GM23338 (cell line): Measurements from ENCODE around the gene CDC25B. TPM values are rescaled to one million over a fixed set of nuclear protein-coding genes. Genes with fewer than 3 reads are reported as not detected.

Experiments used
- ATAC-seq: fragments of 200-7000 bp; cut with Tn5 transposase; 3 replicates; pipeline ENCODE4 v1.9.1; 2020
- DNase-seq: peaks from one replicate; pipeline ENCODE4 v3.0.0-alpha.2; 2015; ENCODE audit warnings: low spot score
- H2AFZ ChIP-seq: fragments of 200-600 bp; sonication (generic); 2 replicates; pipeline ENCODE4 v1.8.0; 2016; ENCODE audit warnings: antibody characterized with exemption, mild to moderate bottlenecking, moderate library complexity
- H3F3A ChIP-seq: fragments of 200-600 bp; sonication (generic); replicated peaks from 2 replicates; pipeline ENCODE4 v1.8.0; 2017; ENCODE audit warnings: antibody characterized with exemption, mixed run types, low read depth
- H3K27ac ChIP-seq: fragments of 200-600 bp; sonication (generic); 2 replicates; pipeline ENCODE4 v1.6.1; 2016; ENCODE audit warnings: low read depth
- H3K27me3 ChIP-seq: fragments of 200-600 bp; sonication (generic); 2 replicates; pipeline ENCODE4 v1.8.0; 2016; ENCODE audit warnings: mild to moderate bottlenecking, mixed run types, moderate library complexity; ENCODE audit not compliant: insufficient read depth
- H3K36me3 ChIP-seq: fragments of 200-600 bp; sonication (generic); 2 replicates; pipeline ENCODE4 v1.8.0; 2016; ENCODE audit warnings: mild to moderate bottlenecking; ENCODE audit not compliant: insufficient read depth
- H3K4me1 ChIP-seq: fragments of 200-600 bp; sonication (generic); 2 replicates; pipeline ENCODE4 v1.8.0; 2016; ENCODE audit warnings: mild to moderate bottlenecking, moderate library complexity; ENCODE audit not compliant: insufficient read depth
- H3K4me2 ChIP-seq: fragments of 200-600 bp; sonication (generic); 2 replicates; pipeline ENCODE4 v1.7.1; 2017; ENCODE audit warnings: mixed run types
- H3K4me3 ChIP-seq: fragments of 200-600 bp; sonication (generic); 2 replicates; pipeline ENCODE4 v1.6.1; 2016; ENCODE audit warnings: mixed run types
- H3K79me2 ChIP-seq: fragments of 200-600 bp; sonication (generic); replicated peaks from 2 replicates; pipeline ENCODE4 v1.8.0; 2017; ENCODE audit warnings: mild to moderate bottlenecking; ENCODE audit not compliant: insufficient read depth
- H3K9me2 ChIP-seq: fragments of 200-600 bp; sonication (generic); 2 replicates; pipeline ENCODE4 v1.8.0; 2017; ENCODE audit not compliant: insufficient read depth
- H4K20me1 ChIP-seq: fragments of 200-600 bp; sonication (generic); replicated peaks from 2 replicates; pipeline ENCODE4 v1.8.0; 2017; ENCODE audit warnings: mild to moderate bottlenecking; ENCODE audit not compliant: insufficient read depth
- H3K27ac Mint-ChIP-seq: 2 replicates; pipeline ENCODE4 v1.8.0; 2020; ENCODE audit warnings: inconsistent platforms, mild to moderate bottlenecking, moderate library complexity, mixed read lengths
- H3K27me3 Mint-ChIP-seq: 3 replicates; pipeline ENCODE4 v1.8.0; 2022; ENCODE audit warnings: low read depth, mild to moderate bottlenecking, moderate library complexity, mixed read lengths, inconsistent platforms; ENCODE audit not compliant: insufficient read depth, poor library complexity
- H3K36me3 Mint-ChIP-seq: 3 replicates; pipeline ENCODE4 v1.8.0; 2021; ENCODE audit warnings: low read depth, mild to moderate bottlenecking, inconsistent platforms, moderate library complexity, mixed read lengths
- H3K4me1 Mint-ChIP-seq: 3 replicates; pipeline ENCODE4 v1.8.0; 2020; ENCODE audit warnings: mild to moderate bottlenecking, inconsistent platforms, mixed read lengths
- H3K4me3 Mint-ChIP-seq: 3 replicates; pipeline ENCODE4 v1.8.0; 2021; ENCODE audit warnings: moderate library complexity, mild to moderate bottlenecking, inconsistent platforms, mixed read lengths
- H3K9me3 Mint-ChIP-seq: 3 replicates; pipeline ENCODE4 v1.8.0; 2020; ENCODE audit warnings: moderate library complexity, mild to moderate bottlenecking, inconsistent platforms, mixed read lengths
- ETS1 ChIP-seq: IDR thresholded peaks from 2 replicates; pipeline ENCODE4 v1.6.1; 2016; ENCODE audit warnings: antibody characterized with exemption
- EZH2 ChIP-seq: fragments of 200-600 bp; sonication (generic); IDR thresholded peaks from one replicate; pipeline ENCODE4 v1.8.0; 2017; ENCODE audit warnings: antibody characterized with exemption, mild to moderate bottlenecking, low read depth; ENCODE audit not compliant: unreplicated experiment
- NANOG ChIP-seq: IDR thresholded peaks from 2 replicates; pipeline ENCODE4 v1.6.1; 2016; ENCODE audit warnings: antibody characterized with exemption, borderline replicate concordance
- POLR2AphosphoS5 ChIP-seq: IDR thresholded peaks from 2 replicates; pipeline ENCODE4 v1.6.1; 2016; ENCODE audit warnings: antibody characterized with exemption, low read depth
- REST ChIP-seq: IDR thresholded peaks from one replicate; pipeline ENCODE4 v1.6.1; 2018; ENCODE audit warnings: antibody characterized with exemption; ENCODE audit not compliant: unreplicated experiment
- STAT1 ChIP-seq: IDR thresholded peaks from one replicate; pipeline ENCODE4 v1.6.1; 2016; ENCODE audit warnings: antibody characterized with exemption; ENCODE audit not compliant: unreplicated experiment
- ZNF114 ChIP-seq: fragments of 250-450 bp; sonication (Bioruptor Pico); IDR thresholded peaks from 2 replicates; pipeline ENCODE4 v1.5.0; 2020; ENCODE audit warnings: mild to moderate bottlenecking, moderate library complexity
- ZNF331 ChIP-seq: fragments of 250-450 bp; sonication (Bioruptor Pico); IDR thresholded peaks from 2 replicates; pipeline ENCODE4 v1.5.0; 2020; ENCODE audit warnings: low read depth, mild to moderate bottlenecking, moderate library complexity
- polyA plus RNA-seq: library from polyadenylated mRNA; unstranded; fragments of >200 nt; fragmentation: Nextera tagmentation; extraction: Ambion mirVana; gene quantifications from 2 replicates; pipeline ENCODE4 v1.2.1, GENCODE V29; 2016
- total RNA-seq: library from RNA; depleted of rRNA; stranded (reverse); fragments of >200 nt; shearing (Covaris generic); gene quantifications from 2 replicates; pipeline ENCODE4 v1.2.3, GENCODE V29; 2014
- TF ChIP-seq, protein P1 (sequence below): fragments of 250-450 bp; sonication (Bioruptor Pico); IDR thresholded peaks from 2 replicates; pipeline ENCODE4 v1.5.0; 2020; ENCODE audit warnings: mild to moderate bottlenecking, moderate library complexity
- TF ChIP-seq, protein P2 (sequence below), 2 experiments: fragments of 200-600 bp in 1 of 2; sonication (generic) in 1 of 2; conservative IDR thresholded peaks; 2 replicates each; pipeline versions ENCODE4 v1.5.1 to v1.6.1; 2016 to 2017; ENCODE audit warnings: antibody characterized with exemption in 2 of 2, low read depth in 2 of 2, mild to moderate bottlenecking in 2 of 2, moderate library complexity in 1 of 2

CDC25B gene
- total and polyA plus RNA-seq, 2 experiments from 2014 or later = 10.5 to 33.0 TPM

DNA sequence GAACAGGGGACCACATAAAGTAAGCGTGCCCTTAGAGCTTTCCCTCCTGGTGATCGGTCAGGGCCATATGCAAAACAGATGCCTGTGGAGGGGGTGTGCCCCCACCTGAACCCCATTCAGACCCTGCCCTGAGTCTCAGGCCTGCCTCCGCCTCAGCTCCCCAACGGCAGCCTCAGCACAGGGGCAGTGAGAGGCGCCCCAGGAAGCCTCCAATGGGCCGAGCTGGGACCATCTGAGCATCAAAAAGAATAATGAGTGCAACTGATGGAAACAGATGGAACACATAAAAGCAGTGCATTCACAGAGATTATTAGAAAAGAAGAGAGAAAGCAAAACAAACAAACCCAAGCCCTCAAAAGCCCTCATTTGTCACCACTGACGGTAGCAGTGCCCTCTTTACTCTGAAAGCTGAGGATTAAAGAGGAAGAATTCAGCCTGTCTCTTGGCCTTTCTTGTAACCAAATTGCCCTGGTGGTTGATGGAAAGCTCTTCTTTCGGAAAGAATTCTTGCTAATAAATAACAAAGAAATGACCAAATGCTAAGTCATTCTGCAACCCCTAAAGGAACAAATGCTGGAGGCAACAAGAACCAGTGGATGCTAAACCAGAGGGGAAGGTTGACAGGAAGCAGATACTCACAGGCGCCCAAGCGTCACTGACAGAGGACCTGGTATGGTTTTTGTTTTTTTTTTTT is 35.3 kb upstream of the CDC25B start (continued):
- TF ChIP-seq, protein P1, sequence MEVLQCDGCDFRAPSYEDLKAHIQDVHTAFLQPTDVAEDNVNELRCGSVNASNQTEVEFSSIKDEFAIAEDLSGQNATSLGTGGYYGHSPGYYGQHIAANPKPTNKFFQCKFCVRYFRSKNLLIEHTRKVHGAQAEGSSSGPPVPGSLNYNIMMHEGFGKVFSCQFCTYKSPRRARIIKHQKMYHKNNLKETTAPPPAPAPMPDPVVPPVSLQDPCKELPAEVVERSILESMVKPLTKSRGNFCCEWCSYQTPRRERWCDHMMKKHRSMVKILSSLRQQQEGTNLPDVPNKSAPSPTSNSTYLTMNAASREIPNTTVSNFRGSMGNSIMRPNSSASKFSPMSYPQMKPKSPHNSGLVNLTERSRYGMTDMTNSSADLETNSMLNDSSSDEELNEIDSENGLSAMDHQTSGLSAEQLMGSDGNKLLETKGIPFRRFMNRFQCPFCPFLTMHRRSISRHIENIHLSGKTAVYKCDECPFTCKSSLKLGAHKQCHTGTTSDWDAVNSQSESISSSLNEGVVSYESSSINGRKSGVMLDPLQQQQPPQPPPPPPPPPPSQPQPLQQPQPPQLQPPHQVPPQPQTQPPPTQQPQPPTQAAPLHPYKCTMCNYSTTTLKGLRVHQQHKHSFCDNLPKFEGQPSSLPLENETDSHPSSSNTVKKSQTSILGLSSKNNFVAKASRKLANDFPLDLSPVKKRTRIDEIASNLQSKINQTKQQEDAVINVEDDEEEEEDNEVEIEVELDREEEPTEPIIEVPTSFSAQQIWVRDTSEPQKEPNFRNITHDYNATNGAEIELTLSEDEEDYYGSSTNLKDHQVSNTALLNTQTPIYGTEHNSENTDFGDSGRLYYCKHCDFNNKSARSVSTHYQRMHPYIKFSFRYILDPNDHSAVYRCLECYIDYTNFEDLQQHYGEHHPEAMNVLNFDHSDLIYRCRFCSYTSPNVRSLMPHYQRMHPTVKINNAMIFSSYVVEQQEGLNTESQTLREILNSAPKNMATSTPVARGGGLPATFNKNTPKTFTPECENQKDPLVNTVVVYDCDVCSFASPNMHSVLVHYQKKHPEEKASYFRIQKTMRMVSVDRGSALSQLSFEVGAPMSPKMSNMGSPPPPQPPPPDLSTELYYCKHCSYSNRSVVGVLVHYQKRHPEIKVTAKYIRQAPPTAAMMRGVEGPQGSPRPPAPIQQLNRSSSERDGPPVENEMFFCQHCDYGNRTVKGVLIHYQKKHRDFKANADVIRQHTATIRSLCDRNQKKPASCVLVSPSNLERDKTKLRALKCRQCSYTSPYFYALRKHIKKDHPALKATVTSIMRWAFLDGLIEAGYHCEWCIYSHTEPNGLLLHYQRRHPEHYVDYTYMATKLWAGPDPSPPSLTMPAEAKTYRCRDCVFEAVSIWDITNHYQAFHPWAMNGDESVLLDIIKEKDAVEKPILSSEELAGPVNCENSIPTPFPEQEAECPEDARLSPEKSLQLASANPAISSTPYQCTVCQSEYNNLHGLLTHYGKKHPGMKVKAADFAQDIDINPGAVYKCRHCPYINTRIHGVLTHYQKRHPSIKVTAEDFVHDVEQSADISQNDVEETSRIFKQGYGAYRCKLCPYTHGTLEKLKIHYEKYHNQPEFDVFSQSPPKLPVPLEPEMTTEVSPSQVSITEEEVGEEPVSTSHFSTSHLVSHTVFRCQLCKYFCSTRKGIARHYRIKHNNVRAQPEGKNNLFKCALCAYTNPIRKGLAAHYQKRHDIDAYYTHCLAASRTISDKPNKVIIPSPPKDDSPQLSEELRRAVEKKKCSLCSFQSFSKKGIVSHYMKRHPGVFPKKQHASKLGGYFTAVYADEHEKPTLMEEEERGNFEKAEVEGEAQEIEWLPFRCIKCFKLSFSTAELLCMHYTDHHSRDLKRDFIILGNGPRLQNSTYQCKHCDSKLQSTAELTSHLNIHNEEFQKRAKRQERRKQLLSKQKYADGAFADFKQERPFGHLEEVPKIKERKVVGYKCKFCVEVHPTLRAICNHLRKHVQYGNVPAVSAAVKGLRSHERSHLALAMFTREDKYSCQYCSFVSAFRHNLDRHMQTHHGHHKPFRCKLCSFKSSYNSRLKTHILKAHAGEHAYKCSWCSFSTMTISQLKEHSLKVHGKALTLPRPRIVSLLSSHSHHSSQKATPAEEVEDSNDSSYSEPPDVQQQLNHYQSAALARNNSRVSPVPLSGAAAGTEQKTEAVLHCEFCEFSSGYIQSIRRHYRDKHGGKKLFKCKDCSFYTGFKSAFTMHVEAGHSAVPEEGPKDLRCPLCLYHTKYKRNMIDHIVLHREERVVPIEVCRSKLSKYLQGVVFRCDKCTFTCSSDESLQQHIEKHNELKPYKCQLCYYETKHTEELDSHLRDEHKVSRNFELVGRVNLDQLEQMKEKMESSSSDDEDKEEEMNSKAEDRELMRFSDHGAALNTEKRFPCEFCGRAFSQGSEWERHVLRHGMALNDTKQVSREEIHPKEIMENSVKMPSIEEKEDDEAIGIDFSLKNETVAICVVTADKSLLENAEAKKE = no peak

DNA sequence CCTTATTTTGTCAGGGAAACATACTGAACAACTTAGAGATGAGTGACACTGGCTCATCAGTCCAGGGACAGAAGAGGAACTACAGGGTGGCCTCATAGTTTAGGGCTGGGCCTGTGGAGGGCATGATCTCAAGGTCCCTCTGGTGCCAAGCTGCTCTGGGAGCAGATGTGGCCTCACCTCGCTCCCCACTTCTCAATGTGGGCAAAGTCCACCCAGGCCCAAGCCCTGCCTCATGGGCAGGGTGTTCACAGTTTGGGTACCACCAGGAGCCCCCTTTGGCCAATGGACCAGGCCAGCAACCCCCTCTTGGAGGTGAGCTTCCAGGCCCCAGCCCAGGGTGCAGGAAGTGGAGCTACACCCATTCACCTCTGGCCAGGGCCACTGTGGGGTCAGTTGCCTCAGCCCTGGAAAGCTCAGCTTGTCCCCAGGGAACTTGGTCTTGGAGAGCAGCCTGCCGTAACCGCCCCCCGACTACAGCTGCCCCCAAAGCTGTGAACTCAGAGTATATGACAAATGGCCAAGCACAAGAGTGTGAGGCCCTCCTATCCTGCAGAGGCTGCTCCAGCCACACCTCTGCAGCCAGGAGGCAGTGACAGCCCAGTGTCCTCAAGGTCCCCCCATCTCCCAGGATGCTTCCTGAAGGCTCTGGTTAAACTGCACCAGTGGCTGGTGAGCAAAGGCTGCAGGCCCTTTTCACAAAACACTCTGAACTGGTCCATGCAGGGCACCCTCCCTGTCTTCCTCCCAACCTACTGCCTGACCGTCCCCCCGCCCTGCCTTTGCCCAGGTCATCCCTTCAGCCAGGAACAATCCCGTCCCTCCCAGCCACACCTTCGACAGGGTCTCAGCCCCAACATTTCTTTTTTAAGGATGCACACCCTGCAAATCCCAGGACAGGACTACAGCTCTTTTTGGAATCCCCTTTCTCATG is 32.2 kb upstream of the CDC25B start:
- H3K4me3 ChIP-seq = no peak overlapping the region
- H3K4me3 Mint-ChIP-seq = no peak overlapping the region; the same call in 2 of the 3 replicates
- TF ChIP-seq ZNF331 (CRISPR knock-in tag) (no peak), ZNF114 (CRISPR knock-in tag) (no peak), REST (no peak), NANOG (no peak), ETS1 (no peak), EZH2 (no peak), STAT1 (no peak), POLR2AphosphoS5 (no peak)
- TF ChIP-seq, protein P2, sequence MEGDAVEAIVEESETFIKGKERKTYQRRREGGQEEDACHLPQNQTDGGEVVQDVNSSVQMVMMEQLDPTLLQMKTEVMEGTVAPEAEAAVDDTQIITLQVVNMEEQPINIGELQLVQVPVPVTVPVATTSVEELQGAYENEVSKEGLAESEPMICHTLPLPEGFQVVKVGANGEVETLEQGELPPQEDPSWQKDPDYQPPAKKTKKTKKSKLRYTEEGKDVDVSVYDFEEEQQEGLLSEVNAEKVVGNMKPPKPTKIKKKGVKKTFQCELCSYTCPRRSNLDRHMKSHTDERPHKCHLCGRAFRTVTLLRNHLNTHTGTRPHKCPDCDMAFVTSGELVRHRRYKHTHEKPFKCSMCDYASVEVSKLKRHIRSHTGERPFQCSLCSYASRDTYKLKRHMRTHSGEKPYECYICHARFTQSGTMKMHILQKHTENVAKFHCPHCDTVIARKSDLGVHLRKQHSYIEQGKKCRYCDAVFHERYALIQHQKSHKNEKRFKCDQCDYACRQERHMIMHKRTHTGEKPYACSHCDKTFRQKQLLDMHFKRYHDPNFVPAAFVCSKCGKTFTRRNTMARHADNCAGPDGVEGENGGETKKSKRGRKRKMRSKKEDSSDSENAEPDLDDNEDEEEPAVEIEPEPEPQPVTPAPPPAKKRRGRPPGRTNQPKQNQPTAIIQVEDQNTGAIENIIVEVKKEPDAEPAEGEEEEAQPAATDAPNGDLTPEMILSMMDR (conservative IDR thresholded peaks at IDR 0.05; ENCODE audit: low read depth in 2 of 2) = no peak
- DNase-seq = no peak
- H3K9me2 ChIP-seq = no peaks in the 10 kb centered on the region
- H3K27ac ChIP-seq = no peak overlapping the region
- no peaks in the 10 kb centered on the region for H3K9me3 Mint-ChIP-seq
- H3K27ac Mint-ChIP-seq = no peak overlapping the region
- peaks cover 13% of the 10 kb centered on the region for H4K20me1 ChIP-seq
- peaks cover 13% of the 10 kb centered on the region for H3K4me1 Mint-ChIP-seq
- 0 out of 2 replicates have a peak, but pooled peaks cover 2% of the 10 kb centered on the region for H3F3A ChIP-seq
- H3K4me1 ChIP-seq = peaks cover 19% of the 10 kb centered on the region
- peaks cover 7% of the 10 kb centered on the region; the same call in 1 of the 3 replicates for H3K36me3 Mint-ChIP-seq
- peaks cover 12% of the 10 kb centered on the region for H3K27me3 Mint-ChIP-seq
- no peak for ATAC-seq
- H2AFZ ChIP-seq = no peak overlapping the region
- H3K36me3 ChIP-seq = no peaks in the 10 kb centered on the region; the same call in none of the 2 replicates
- H3K27me3 ChIP-seq = no peaks in the 10 kb centered on the region
- H3K4me2 ChIP-seq = no peak overlapping the region
- peaks cover 30% of the 10 kb centered on the region for H3K79me2 ChIP-seq
